OCI-LY7 (cell line): ENCODE data around the gene KDM4B.

ENCODE experiments used
- EZH2phosphoT487 ChIP-seq: fragments of 200-600 bp; sonication (generic); IDR thresholded peaks from 2 replicates; pipeline ENCODE4 v1.6.1; 2018; ENCODE audit warnings: low read depth, borderline replicate concordance, mild to moderate bottlenecking, mixed run types, antibody characterized with exemption, low read length, moderate library complexity, mixed read lengths
- TF ChIP-seq, protein P1 (sequence below): fragments of 200-600 bp; sonication (generic); conservative IDR thresholded peaks from 2 replicates; pipeline ENCODE4 v1.5.1; 2014; ENCODE audit warnings: mild to moderate bottlenecking, antibody characterized with exemption, low read length, moderate library complexity, mixed read lengths

DNA sequence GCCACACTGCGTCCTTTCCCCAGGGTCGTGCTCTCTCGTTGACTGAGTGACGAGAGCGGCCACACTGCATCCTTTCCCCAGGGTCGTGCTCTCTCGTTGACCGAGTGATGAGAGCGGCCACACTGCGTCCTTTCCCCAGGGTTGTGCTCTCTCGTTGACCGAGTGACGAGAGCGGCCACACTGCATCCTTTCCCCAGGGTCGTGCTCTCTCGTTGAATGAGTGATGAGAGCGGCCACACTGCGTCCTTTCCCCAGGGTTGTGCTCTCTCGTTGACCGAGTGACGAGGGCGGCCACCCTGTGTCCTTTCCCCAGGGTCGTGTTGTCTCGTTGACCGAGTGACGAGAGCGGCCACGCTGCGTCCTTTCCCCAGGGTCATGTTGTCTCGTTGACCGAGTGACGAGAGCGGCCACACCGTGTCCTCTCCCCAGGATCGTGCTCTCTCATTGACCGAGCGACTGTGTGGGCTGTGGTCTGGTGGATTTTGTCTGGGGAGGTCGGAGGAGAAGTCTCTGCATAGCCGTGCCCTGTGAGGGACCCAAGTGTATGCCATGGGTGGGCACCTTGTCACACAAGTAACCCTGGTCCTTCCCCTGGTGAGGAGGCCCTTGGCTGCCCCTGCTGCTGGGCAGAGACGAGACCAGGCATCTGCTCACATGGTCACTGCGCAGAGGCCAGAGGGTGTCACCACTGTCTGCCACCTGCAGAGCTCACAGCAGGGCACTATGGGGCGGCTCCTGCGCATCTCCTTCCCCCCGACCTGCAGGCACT lies 107.7 kb downstream of the KDM4B start:
- TF ChIP-seq, protein P1, sequence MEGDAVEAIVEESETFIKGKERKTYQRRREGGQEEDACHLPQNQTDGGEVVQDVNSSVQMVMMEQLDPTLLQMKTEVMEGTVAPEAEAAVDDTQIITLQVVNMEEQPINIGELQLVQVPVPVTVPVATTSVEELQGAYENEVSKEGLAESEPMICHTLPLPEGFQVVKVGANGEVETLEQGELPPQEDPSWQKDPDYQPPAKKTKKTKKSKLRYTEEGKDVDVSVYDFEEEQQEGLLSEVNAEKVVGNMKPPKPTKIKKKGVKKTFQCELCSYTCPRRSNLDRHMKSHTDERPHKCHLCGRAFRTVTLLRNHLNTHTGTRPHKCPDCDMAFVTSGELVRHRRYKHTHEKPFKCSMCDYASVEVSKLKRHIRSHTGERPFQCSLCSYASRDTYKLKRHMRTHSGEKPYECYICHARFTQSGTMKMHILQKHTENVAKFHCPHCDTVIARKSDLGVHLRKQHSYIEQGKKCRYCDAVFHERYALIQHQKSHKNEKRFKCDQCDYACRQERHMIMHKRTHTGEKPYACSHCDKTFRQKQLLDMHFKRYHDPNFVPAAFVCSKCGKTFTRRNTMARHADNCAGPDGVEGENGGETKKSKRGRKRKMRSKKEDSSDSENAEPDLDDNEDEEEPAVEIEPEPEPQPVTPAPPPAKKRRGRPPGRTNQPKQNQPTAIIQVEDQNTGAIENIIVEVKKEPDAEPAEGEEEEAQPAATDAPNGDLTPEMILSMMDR: no peak
- no peak for TF ChIP-seq EZH2phosphoT487
